GM19467 (cell line): ENCODE measurements around the gene PARM1.

Experiments
- ATAC-seq: cut with Tn5 transposase; IDR thresholded peaks from one replicate; pipeline ENCODE4 v1.9.1; 2021; ENCODE audit warnings: mild to moderate bottlenecking, moderate library complexity; ENCODE audit not compliant: unreplicated experiment

PARM1 gene

GRCh38 chr4:74942251-74942917 is 9.5 kb downstream of the PARM1 start:
- no peak for ATAC-seq

DNA sequence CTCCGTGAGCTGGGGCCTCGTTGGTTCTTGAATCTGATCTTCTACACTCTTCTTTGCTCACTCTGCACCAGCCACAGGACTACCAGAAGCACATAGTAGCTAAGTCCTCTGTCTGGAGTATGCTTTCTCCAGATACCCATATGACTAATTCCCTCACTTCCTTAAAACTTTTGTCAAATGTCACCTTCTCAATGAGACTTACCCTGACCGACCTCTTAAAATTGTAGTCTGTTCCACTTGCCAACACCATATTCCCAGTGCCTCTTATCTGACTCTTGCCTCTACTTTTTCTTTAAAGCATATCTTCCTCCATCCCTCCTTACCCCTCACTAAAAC is 10.0 kb downstream of the PARM1 start:
- no peak for ATAC-seq

- ATAC-seq, result no peak
Observed at GRCh38 chr4:74944354-74944793, 11.5 kb downstream of the PARM1 start.

DNA sequence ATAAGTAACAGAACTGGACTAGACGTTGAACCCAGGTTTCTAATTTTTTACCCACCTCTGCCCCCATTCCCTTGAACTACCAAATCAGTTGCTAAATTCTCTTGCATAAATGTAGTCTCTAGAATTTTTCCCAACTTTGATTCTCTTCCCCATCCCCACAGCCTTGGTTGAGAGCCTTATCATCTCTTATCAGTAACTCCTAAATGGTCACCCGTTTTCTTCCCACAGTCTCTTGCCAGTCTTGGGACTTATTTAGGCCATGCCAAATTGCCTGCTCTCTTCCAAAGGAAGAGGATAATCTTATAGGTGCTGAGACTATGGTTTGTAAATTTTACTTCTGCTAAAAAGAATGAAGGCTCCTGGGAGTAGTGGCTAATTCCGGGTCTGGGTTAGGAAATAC is 13.3 kb downstream of the PARM1 start:
- no peak for ATAC-seq

- ATAC-seq, result no peak
Observed at GRCh38 chr4:74947798-74948197, 14.9 kb downstream of the PARM1 start.

DNA sequence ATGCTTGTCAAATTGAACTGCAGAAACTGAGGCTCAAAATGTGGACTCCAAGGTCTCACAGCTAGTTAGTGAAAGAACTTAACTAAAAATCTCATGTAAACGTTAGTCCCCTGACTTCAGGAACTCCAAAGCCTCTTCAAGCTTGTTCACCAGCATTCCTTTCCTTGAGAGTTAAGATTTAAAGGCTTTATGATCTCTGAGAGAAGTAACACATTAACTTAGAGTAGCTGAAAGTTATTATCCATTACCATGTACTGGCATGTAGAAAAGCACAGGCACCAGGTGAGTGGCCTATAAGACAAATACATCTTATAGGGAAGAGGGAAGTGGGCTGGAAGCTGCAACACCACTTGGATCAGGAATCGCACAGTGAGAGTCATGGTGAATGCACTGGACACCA is 15.3 kb downstream of the PARM1 start:
- ATAC-seq, result no peak

DNA sequence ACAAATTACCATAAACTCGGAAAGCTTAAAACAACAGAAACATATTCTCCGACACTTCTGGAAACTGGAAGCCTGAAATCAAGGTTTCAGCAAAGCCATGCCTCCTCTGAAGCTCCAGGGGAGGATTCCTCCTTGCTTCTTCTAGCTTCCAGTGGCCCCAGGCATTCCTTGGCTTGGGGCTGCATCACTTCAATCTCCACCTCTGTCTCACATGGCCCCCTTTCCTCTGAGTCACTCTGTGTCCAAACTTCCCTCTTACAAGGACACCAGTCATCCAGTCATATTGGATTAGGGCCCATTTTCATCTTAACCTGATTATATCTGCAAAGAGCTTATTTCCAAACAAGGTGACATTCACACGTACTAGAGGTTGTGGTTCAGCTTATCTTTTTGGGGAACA is 17.3 kb downstream of the PARM1 start:
- no peak for ATAC-seq

DNA sequence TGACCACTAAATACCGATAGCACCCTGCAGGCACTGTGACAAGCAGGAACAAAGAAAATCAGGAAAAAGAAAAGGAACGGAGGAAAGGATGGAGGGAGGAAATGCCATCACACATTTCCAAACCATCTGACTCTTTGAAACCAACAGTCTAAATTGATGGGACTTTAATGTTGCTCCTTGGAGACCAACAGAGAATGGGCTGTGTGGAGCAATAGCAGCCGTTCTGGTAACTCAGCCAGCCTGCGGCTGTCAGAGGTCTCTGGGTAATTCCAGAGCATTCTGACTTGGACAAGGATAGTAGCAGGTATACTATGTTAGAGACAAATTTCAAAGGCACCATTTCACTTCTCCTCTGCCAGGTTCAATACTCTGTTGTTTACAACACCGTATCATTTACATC is 18.0 kb downstream of the PARM1 start:
- ATAC-seq, result no peak

GRCh38 chr4:74953647-74954046 is 20.7 kb downstream of the PARM1 start:
- ATAC-seq, result no peak

DNA sequence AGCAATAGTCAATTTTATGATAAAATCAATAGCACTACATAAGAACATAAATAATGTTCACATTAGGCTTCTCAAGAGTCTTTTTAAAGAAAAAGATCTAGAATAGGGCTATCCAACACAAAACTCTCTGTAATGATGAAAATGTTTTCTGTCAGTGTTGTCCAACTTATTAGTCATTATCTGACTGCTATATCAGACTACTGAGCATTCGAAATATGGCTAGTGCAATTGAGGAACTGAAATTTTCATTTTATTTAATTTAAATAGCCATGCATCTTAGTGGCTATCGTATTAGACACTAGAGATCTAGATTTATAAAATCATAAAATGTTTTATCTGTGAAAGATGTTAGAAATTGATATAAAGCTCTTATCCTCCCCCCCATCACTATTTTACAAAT is 26.0 kb downstream of the PARM1 start:
- ATAC-seq, result no peak

- no peak for ATAC-seq
Observed at GRCh38 chr4:74961230-74961629, 28.3 kb downstream of the PARM1 start.

GRCh38 chr4:74962584-74962983 is 29.7 kb downstream of the PARM1 start:
- no peak for ATAC-seq

GRCh38 chr4:74964311-74964710 is 31.4 kb downstream of the PARM1 start:
- no peak for ATAC-seq

- ATAC-seq, result no peak
Observed at GRCh38 chr4:74967324-74967723, 34.4 kb downstream of the PARM1 start.

DNA sequence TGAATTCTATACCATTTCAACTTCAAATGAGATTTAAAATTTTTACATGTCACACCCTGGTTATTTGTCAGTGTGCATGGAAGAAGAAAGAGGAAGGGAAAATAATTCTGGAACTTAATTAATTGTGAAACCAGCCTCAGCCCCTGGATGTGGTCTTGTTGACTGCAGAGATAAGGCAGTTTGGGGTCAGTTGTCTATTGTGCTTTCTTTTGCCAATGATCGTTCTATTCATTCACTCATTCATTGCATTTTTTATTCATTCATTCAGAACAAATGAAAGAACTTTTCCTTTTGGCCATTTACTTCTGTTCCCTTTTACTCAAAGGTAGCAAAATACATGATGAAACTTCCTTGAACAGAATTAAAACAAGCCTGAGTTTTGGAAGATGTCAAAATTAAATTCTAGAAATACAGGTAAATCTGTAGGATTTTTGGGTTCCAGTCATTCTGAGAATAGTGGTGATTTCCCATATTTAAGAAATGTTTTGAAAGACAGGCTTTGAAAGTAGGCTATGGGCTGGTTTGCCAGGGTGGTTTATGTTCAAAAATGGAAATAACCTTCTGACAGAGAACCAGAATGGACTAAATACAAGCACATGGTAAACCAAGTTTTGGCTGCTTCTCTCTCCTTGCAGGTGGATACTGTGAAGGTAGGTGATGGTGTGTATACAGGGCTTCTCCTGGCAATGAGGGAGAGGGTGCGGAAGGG is 35.7 kb downstream of the PARM1 start:
- no peak for ATAC-seq

DNA sequence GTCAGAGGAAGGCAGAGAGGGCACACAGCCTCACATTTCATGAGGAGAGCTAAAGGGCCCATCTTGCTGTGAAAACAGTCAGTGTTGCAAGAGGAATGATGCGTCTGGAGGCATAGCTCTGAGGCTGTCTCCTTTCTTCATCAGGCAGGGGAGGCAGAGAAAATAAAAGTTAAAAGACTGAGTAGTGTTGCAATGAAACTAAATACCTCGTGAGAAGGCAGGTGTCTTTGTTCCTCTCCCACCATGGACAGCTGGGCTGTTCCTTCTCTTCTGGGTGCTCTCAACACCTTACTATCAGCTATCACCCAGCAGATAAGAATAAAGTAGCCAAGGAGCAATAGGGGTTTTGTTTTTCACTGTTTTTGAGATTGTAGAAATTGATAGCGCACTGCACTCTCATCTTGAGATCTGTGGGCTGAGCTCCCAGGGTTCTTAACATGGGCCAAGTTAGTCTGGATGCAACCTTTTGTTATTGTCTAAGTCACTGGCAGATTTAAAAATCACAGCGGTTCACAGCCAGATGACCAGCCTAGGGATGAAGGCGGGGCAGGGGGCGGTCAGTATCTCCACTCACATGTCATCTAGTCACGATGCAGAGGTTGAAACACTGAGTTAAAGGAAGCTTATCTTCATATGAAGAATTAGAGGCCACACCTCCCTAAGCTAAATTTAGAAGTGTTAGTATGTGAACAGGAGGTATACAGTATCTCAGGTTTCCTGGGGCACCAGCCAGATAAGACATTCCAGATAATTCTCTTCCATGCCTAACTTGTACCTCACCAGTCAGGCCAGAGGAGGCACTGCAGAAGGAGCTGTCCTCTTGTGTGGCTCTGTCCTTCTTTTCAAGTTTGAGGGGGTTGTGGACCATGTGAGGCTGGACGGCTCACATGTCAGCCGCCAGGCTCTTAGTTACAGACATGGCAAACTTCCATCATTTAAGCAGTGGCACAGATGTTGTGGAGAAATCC is 36.9 kb downstream of the PARM1 start:
- no peak for ATAC-seq

GRCh38 chr4:74970577-74970976 is 37.7 kb downstream of the PARM1 start:
- ATAC-seq, result no peak

GRCh38 chr4:74971862-74972261 is 38.9 kb downstream of the PARM1 start:
- no peak for ATAC-seq

DNA sequence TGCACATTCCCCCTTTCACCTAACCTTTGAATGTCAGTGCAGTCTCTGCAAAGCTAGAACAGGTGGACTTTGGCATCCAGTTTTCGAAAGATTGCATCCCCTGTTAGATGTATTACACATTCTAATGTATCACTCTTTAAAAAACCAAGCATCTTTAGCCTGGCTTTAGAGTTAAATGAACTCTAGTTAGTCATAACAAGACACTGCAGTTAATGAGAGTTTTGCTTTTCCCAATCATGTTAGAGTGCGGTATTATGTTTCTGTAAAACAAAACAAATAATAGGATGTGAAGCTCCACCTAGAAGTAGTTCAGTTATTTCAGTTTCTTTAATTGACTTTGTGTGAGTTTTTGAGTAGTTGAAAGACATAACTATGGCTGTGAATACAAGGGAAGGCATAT is 42.2 kb downstream of the PARM1 start:
- ATAC-seq, result no peak

- ATAC-seq, result no peak
Observed at GRCh38 chr4:74975848-74976824, 43.2 kb downstream of the PARM1 start.
